Activated CD8-positive, alpha-beta T cell treated with anti-CD3 and anti-CD28 coated beads for 36 hours (primary cell): Measurements from ENCODE around the gene IGDCC3. TPM values are rescaled to one million over a fixed set of nuclear protein-coding genes. Genes with fewer than 3 reads are reported as not detected.

Experiments
- ATAC-seq: fragments of 200-7000 bp; cut with Tn5 transposase; one replicate; pipeline ENCODE4 v1.10.0; 2021; ENCODE audit warnings: mild to moderate bottlenecking, moderate library complexity
- CTCF ChIA-PET: fragments of 350-600 bp; sonication (Branson Sonifier 250); formaldehyde crosslinking; loops from one replicate; lab custom pipeline; 2021; ENCODE audit warnings: antibody characterized with exemption; lab: Charles Lee
- POLR2A ChIA-PET: fragments of 350-600 bp; sonication (Branson Sonifier 250); formaldehyde crosslinking; loops from one replicate; lab custom pipeline; 2021; ENCODE audit warnings: antibody characterized with exemption; lab: Charles Lee
- DNase-seq: peaks from one replicate; pipeline ENCODE4 v3.0.0-alpha.2; 2020
- H3K27ac Mint-ChIP-seq: one replicate; pipeline ENCODE4 v1.8.0; 2021; ENCODE audit warnings: mild to moderate bottlenecking, mixed read lengths
- H3K27me3 Mint-ChIP-seq: one replicate; pipeline ENCODE4 v1.8.0; 2021; ENCODE audit warnings: mixed read lengths
- H3K36me3 Mint-ChIP-seq: one replicate; pipeline ENCODE4 v1.8.0; 2021; ENCODE audit warnings: low read depth, mixed read lengths
- H3K4me1 Mint-ChIP-seq: one replicate; pipeline ENCODE4 v1.8.0; 2021; ENCODE audit warnings: low read depth, mixed read lengths
- H3K4me3 Mint-ChIP-seq: one replicate; pipeline ENCODE4 v1.8.0; 2021; ENCODE audit warnings: mild to moderate bottlenecking, moderate library complexity, mixed read lengths
- H3K9me3 Mint-ChIP-seq: one replicate; pipeline ENCODE4 v1.8.0; 2021; ENCODE audit warnings: mixed read lengths
- CTCF ChIP-seq: fragments of 200-600 bp; IDR thresholded peaks from one replicate; pipeline ENCODE4 v1.8.0; 2022; ENCODE audit warnings: antibody characterized with exemption, mild to moderate bottlenecking
- intact Hi-C: fragments of 100-400 bp; cut with micrococcal nuclease; formaldehyde crosslinking; loops from one replicate; pipeline ENCODE4 v1.10.0; 2022
- total RNA-seq, 2 experiments: library from RNA; stranded (reverse); gene quantifications; one replicate each; pipeline ENCODE4 v1.2.3, GENCODE V29; 2021

IGDCC3 gene
- total RNA-seq = not detected

- intact Hi-C loops = no loop called here
- Mint-ChIP-seq H3K9me3 (no peaks in the 10 kb centered on the region), H3K4me3 (peak within 1 kb of the TSS; percentile 66), H3K27ac (no peak within 1 kb of the TSS), H3K36me3 (no peaks in the 10 kb centered on the region), H3K27me3 (peaks cover 54% of the 10 kb centered on the region), H3K4me1 (peaks cover 12% of the 10 kb centered on the region)
- CTCF ChIA-PET = interaction anchor here (2.1 to 11.8 kb wide), 2 partner anchors 23 to 59 kb away, joined by 8 to 211 read pairs; no protein-coding TSS in a partner anchor
- TF ChIP-seq CTCF = no peak
- DNase-seq (no peak), ATAC-seq (peak; percentile 20)
- POLR2A ChIA-PET = no interaction called here
Observed at GRCh38 chr15:65377976-65378366, at the start of gene IGDCC3. Gene IGDCC3 (minus strand): TSS chr15:65378002. CDS start chr15:65377788, 214 bp downstream.

GRCh38 chr15:65426216-65426853, 48.5 kb upstream of the IGDCC3 start:
- peaks cover 12% of the 10 kb centered on the region for H3K4me1 Mint-ChIP-seq
- no peaks in the 10 kb centered on the region for H3K36me3 Mint-ChIP-seq
- H3K9me3 Mint-ChIP-seq = no peaks in the 10 kb centered on the region
- POLR2A ChIA-PET = no interaction called here
- DNase-seq (no peak), ATAC-seq (no peak)
- no peak overlapping the region for H3K4me3 Mint-ChIP-seq
- no peak overlapping the region for H3K27ac Mint-ChIP-seq
- peaks cover 35% of the 10 kb centered on the region for H3K27me3 Mint-ChIP-seq
- TF ChIP-seq CTCF = no peak
- intact Hi-C loops = no loop called here
- CTCF ChIA-PET = no interaction called here

GRCh38 chr15:65424683-65425082, 46.9 kb upstream of the IGDCC3 start:
- ChIA-PET CTCF (no interaction called here), POLR2A (interaction anchor here (1.1 kb wide), 1 partner anchor 120 kb away, joined by 3 read pairs; the partner anchor contains the start of gene RNU5B-1)
- ATAC-seq (no peak), DNase-seq (no peak)
- Mint-ChIP-seq H3K4me3 (no peak overlapping the region), H3K27ac (no peak overlapping the region), H3K9me3 (no peaks in the 10 kb centered on the region), H3K36me3 (no peaks in the 10 kb centered on the region), H3K27me3 (peaks cover 48% of the 10 kb centered on the region), H3K4me1 (peaks cover 14% of the 10 kb centered on the region)
- no peak for TF ChIP-seq CTCF
- intact Hi-C loops = no loop called here

- POLR2A ChIA-PET = interaction anchor here (1.1 kb wide), 1 partner anchor 120 kb away, joined by 3 read pairs; the partner anchor contains the start of gene RNU5B-1
Observed at GRCh38 chr15:65423976-65424679, 46.3 kb upstream of the IGDCC3 start.

More at GRCh38 chr15:65423976-65424679, 46.3 kb upstream of the IGDCC3 start:
- no peak overlapping the region for H3K27ac Mint-ChIP-seq
- DNase-seq (no peak), ATAC-seq (no peak)
- CTCF ChIA-PET = no interaction called here
- intact Hi-C loops = no loop called here
- peaks cover 52% of the 10 kb centered on the region for H3K27me3 Mint-ChIP-seq
- no peak overlapping the region for H3K4me3 Mint-ChIP-seq
- no peaks in the 10 kb centered on the region for H3K36me3 Mint-ChIP-seq
- TF ChIP-seq CTCF = no peak
- H3K4me1 Mint-ChIP-seq = peaks cover 14% of the 10 kb centered on the region
- H3K9me3 Mint-ChIP-seq = no peaks in the 10 kb centered on the region
